HG02970 (cell line): ENCODE results near the gene AIDA.
"Not testable (repeated sequence)": the region's sequence is repeated elsewhere in the genome, so short reads cannot be mapped to it uniquely, and the experiment has no call there.

Experiments used
- ATAC-seq: cut with Tn5 transposase; IDR thresholded peaks from one replicate; pipeline ENCODE4 v1.9.1; 2021; ENCODE audit warnings: mild to moderate bottlenecking, moderate library complexity, moderate number of reproducible peaks; ENCODE audit not compliant: unreplicated experiment, low FRiP score

AIDA gene

DNA sequence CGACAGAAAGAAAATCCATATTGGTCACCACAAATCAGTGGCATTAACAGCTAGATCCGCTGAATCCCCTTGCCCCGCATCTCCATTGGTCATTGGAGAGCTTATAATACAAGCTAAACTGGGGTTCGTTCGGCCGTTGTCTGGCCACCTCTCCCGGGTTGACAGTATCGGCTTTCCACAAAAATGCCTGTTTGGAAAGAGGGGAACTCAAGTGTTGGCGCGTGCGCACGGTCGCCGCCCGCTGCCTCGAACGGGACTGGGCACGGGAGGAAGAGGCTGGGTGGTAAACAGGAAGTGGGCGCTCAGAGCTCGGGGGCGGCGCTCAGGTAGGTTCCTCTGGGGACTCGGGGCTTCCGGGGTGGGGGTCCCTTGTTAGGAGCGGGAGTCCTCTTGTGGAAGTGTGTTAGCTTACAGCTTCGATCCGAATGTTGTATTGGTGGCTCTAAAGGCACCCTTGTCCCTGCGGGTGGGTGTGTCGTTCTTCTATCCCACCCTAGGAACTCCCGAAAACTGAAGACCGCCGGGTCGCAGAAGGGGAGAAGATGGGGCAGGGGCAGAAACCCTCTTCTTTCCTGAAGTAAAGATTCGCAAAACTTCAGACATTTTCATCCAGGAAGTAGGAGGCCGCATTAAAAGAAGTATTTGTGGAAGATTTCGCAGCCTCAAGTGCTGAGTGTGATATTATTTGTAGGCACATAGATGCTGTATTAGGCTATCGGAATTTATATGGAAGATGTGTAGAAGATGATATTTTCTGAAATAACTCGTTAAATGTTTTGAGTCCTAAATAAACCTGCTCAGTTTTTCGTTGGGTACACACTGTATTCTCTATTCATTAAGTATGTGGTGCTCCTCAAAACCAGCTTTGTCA is 1.0 kb upstream of the AIDA start:
- ATAC-seq: peak; percentile 67

DNA sequence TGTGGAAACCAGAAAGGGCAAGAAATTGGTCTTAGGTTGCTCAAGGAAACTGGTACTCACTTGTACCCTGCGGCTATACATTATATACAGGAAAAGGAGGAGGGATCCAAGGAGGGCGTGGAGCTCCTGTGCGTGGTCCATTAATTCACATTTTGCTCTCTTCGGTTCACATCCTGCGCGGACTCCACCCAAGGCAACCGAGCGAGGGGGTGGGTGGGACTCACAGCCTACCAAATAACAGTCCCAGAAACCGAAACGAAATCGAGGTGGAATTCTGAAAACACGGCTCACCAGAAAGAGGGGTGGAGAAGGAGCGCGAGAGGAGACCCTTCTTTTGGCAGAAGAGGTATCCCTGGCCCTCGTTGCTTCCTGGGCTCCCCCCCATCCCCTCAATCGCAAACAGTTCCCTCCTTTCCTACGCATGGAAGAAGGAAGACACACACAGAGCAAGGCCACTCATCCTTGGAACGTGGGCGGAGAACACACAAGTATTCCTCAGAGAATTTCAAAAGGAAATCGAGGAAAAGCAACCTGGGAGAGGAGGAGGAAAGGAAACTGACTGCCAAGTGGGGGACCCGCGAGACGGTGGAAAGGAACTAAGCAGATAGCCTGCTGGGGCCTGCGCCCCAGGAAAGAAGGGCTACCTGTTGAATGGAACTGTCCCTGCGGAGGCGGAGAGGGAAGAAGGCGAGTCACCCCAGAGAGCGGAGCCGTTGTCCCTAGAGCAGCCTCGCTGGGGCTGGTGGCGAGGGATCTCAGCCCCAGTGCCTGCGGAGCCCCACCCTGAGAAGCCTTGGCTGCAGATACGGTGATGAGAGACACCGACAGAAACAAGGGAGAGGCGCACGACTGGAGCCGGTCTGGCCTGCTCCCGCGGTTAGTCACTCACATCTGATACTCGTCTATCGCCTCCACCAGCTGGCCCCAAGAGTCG is 705 bp downstream of the AIDA start:
- ATAC-seq: peak; percentile 30

DNA sequence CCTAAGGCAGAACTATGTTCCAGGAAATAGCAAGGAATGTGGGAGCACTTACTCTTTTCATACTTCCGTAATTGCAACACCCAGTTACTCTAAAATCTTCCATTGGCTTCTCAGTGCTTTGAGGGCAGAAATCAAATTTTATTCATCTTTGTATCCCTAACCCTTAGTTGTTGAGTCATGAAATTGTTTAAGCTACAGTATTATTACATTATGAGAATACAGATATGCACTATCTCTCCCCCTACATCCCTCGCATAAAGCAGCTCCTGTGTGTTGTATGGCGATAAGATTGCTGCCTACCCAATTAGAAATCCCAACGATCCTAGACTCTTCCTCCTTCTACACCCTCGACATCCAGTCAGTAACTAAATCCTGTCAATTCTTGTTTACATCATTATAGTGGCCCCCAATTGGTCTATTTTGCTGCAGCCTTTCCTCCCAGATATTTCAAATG is 2.6 kb downstream of the AIDA start:
- ATAC-seq: no peak

DNA sequence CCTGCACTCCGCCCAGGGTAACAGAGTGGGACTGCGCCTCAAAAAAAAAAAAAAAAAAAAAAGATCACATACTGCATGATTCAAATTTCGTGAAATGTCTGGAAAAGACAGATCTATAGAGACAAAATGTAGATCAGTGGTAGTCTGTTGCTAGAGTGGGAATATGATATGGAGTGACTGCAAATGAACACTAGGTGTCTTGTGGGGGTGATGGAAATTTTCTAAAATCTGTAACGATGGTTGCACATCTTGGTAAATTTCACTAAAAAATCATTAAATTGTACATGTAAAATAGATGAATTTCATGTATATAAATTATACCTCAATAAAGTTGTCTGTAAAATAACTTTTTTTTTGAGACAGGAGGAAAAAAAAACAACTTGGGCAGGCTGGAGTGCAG is 5.5 kb downstream of the AIDA start:
- no peak for ATAC-seq

DNA sequence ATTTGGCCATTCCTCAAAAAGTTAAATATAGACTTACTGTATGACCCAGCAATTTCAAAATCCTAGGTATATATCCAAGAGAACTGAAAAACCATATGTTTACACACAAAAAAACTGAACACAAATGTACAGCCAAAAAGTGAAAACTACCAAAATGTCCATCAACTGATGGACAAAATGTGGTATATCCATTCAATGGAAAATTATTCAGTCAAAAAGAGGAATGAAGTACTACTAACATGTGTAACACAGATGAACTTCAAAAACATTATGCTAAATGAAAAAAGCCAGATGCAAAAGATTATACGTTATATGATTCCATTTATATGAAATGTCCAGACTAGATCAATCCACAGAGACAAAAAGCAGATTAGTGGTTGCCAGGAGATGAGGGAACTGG is 8.0 kb downstream of the AIDA start:
- no peak for ATAC-seq

DNA sequence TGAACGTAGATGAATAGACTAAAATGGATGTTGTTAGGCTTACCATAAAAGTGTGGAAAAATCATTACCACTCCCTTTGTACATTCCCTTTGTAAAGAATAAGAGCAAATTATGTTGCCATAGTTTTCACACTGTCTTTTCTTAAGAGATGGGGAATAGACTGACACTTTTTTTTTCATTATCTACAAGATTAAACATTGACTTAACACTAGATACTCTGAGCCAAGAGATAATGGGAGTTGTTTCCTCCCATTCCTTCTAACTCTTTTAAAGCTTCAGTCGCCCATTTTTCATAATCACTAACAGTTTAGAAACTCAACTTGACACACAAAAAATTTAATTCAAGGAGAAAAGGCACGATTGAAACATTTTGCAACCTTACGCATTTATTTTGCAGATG is 10.1 kb downstream of the AIDA start:
- no peak for ATAC-seq

DNA sequence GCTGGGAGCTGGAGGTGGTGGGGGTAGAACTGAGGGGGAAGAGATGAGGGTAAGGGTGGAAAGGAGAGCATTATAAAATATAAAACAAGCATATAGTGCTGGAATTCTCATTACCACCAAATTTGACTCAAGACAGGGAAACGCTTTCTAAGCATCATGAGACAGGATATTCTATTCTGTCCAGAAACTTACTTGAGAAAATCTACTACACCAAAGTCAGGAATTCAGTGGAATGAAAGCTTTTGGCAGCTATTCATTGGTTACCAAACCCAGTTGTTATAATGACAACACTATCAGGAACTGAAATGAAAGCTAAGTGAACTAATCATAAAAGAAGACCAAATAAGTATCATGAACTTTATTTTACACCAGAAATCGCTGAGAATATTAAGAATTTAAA is 14.5 kb downstream of the AIDA start:
- no peak for ATAC-seq

DNA sequence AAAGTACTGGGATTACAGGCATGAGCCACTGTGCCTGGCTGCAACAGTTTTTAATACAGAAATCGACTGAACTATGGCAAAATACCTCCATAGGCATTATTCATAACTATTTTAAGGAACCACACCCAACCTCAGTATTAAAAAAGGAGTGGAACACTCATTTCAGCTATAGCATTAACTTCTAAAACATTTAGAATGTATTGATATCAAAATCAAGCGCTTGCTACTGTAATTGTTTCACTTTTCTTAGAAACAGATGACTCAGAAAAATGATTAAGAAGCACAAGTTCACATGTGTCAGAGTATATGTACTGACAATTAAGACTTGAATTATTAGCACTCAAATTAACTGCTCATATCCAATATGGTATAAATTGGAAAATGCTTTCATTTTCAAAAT is 15.1 kb downstream of the AIDA start:
- no peak for ATAC-seq

DNA sequence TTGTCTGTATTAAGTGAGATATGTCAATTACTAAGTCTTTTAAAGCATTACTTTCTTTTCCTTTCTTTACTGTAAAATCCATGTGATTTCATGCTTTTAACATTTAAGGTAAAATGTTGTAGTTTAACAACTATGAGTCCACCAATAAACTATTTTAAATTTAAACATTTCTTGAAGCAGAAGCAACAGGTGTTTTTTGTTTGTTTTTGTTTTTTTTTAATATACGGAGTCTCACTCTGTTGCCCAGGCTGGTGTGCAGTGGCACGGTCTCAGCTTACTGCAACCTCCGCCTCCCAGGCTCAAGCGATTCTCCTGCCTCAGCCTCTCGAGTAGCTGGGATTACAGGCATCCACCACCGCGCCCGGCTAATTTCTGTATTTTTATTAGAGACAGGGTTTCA is 15.6 kb downstream of the AIDA start:
- no peak for ATAC-seq

DNA sequence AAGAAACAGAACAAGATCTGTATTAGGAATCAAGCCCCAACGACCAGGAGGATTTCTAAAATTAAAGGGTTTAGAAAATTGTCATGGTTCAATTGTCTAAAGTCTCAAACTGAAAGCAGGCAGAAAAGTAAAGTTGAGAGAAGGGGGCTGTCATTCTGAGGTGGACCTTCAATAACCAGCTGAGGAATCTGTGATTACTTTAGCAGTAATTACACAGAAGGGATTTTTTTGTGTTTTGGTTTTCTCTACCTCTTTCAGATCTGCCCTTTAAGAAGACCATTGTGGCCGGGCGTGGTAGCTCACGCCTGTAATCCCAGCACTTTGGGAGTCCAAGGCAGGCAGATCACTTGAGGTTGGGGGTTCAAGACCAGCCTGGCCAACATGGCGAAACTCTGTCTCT is 17.4 kb downstream of the AIDA start:
- ATAC-seq: no peak

DNA sequence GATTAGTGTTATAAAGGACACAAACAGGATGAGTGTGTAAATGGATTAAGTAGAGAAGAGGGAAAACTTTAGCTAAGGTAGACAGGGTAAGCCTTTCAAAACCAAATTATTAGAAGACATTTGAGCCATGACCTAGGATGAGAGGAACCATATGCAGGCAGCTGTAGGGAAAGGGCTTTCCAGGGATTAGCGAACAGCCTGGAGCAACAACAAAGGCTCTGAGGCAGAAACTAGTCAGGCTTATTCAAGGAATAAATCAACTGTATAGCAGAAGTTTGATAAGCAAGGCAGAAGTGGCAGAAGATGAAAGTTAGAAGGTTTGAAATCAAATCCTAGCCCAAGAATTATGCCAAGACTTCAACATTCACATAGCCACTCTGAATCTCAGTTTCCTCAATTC is 21.3 kb downstream of the AIDA start:
- no peak for ATAC-seq

DNA sequence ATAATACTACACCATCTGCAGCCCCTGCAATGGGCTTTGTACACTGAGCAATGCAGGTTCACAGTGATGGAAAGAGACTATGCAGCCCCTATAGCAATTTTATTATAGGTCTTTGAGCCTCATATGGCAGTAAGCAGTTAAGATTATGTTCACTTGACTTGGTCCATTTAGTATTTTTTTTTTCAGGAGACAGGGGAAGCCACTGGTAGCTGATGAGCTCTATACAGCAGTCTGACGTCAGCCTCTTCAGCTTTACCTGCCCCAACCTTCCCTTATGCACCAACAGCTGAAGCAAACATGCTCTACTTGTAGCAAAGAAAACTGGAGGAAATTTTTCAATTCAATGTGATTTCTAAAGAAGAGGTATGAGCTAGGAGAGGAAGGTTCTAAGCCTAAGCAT is 32.2 kb downstream of the AIDA start:
- no peak for ATAC-seq

DNA sequence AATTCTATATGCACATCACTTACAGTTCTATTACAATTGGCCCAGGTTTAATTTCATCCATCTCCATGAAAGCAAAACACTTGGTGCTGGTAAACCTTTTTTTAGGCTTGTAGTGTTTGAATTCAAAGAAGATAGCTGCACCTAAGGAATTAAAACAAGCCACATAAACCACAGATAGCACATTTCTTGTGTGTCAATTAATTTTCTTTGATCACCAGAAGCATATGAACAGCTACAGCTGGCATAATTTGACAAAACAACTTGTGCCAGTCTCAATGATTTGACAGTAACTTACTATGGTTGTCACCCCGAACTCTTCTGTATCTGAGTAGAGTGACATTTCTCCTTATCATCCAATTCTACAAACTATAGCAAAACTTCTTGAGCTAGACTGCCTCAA is 42.2 kb downstream of the AIDA start:
- ATAC-seq: no peak

DNA sequence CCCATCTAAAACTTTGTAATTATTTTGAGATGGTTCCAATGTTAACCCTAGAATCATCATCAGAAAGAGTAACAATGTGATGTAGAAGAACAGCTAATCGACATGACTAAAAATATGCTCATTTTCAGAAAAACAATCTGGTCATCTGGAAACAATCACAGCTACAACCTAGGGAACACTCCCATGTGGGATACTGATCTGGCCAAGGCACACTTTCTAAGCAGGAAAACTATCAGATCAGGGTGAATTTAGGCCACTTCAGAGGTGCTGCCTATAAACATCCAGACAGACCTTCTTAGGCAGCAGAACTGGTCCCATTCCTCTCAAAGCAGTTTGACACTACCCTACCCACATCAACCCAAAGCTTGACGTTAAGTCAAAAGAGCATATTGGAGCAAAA is 43.2 kb downstream of the AIDA start:
- not testable (repeated sequence) for ATAC-seq

DNA sequence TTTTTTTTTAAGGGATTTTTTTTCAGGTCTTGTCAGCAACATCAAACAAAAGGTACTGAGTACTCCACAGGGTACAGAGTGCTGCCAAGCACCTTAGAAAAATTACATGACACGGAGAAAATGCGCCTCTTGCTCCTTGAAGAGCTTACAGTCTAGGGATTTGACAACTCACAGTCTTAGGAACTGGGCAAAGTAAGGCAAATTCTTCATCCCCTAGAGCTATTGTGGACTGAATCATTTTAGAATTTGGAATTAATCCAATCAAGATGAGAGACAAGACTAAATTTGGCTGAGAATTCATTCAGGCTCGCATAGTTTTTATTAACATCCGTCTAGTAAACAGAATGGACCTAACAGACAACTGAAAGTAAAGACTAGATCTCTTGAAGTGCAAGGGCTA is 44.1 kb downstream of the AIDA start:
- ATAC-seq: not testable (repeated sequence)

DNA sequence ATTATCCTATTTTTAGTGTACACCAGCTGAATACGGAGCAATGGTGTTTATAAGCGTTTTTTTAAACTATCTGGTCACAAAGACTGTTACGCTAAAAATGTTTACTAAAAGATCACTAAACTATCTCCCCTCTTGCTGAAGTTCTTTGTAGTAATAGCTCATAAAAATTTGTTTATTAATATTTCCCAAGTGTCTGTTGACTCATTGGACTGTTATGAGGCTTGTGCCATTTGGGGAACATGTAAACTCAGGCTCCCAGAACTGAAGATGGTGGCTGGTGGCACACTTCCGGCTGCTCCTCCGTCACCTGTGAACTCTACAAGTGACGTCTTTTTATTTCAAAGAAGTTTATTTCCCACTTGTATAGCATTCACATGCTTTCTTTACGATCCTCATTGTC is 46.3 kb downstream of the AIDA start:
- ATAC-seq: no peak

DNA sequence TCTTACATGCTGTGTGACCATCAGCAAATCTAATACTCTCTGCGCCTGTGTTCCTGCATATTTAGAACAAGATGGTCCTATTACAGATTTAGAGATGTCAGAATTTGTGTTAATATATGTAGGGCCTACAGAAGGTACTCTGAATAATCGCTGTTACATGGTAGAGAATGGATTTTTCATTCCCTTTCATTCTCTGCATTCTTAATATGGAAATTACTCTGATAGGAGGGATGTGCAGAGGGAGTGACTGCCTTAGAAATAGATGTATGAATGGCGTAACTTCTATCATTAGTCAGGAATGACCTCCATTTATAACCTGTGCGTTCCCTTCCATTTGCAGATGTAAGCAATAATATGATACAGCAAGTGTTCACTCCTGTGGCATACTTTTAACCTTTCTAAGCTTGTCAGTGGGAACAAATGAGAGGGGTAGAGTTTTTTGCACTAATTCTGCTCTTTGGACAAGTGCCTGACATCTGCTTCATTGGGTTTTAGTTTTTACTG is 48.8 kb downstream of the AIDA start:
- ATAC-seq: no peak

DNA sequence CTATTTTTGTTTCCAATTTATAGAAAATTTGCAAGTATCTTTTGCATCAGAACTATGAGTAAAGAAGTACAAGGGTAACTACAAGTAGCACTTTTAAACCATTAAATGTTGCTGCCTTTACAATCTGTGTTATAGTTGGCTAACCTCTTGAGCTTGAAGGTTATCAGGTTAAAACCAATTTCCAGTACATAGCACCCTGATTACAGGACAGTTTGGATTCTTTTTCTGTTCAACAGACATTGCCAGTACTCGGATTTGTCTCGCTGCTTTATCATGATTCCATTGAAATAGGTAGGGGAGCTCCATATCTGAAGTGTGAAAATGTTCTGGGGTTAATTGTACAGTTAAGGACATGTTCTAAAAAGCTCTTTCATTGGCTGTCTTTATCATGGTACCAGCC is 54.4 kb downstream of the AIDA start:
- ATAC-seq: no peak

DNA sequence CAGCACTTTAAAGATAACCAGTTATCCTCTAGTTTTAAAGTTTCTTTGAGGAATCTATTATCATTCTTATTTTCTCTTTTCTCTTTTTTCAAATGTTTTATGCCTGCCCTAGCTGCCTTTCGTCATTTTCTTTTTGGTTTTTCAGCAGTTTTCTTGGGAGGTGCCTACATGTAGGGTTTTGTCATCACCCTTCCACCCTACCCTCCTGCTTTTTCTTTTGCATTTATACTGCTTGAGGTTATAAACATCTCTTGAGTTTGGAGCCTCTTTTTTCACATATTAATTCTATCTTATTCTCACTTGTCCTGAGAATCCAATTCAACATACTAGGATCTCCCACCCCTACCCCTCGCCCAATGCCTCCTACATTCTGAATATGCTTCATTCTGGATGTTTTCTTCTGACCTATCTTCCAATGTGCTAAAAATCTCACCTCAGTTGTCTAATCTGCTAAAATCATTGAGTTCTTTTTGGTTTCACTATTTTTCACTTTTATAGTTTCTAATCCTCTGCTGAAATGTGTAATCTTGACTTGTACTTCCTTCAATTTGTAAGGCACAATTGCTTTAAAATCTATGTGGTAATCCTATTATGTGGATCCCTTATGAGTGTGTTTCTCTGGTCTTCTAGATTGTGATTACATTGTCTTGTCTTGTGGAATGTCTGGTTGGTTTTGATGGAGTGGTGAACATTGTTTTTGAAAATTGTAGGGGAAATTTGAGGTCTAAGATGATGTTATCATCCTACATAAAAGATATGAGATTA is 55.7 kb downstream of the AIDA start:
- no peak for ATAC-seq

DNA sequence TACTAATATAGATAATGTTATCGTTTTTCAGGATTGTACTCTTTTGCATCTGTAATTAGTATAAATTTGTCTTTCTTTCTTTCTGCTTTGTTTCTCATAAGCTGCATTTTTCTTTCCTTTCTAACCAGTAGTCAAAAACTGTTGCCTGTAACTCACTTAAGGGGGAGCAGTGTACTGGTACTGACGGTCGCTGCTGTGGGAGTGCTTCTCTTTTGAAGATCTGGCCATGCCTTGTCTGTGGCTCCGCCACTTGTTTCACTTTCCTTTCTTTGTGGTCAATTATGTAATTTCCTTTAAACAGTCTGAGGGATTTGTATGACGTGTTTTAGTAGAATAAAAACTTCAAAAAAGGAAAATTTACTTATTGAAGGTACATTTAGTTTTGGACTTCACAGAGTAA is 57.4 kb downstream of the AIDA start:
- ATAC-seq: peak; percentile 92
